SK-N-SH (cell line): ENCODE data around the gene PARK7. TPM values are rescaled to one million over a fixed set of nuclear protein-coding genes. Genes with fewer than 3 reads are reported as not detected.

Experiments used
- CTCF ChIA-PET: fragments of 300-600, 350-600 bp; formaldehyde crosslinking; extraction: SDS; loops from one replicate; lab custom pipeline; 2021; lab: Yijun Ruan, JAX
- POLR2A ChIA-PET: fragments of 350-600 bp; sonication (Branson Sonifier 250); formaldehyde crosslinking; extraction: SDS; loops from one replicate; lab custom pipeline; 2020; ENCODE audit warnings: antibody characterized with exemption, inconsistent platforms; lab: Yijun Ruan, JAX
- DNase-seq: peaks from one replicate; pipeline ENCODE4 v3.0.0; 2012
- H2AFZ ChIP-seq: fragments of 200-600 bp; sonication (generic); 2 replicates; pipeline ENCODE4 v1.8.1; 2016; ENCODE audit warnings: antibody characterized with exemption, mild to moderate bottlenecking, low read depth
- H3F3A ChIP-seq: fragments of 200-600 bp; sonication (generic); replicated peaks from 2 replicates; pipeline ENCODE3; 2016; ENCODE audit warnings: antibody characterized with exemption, mild to moderate bottlenecking; ENCODE audit not compliant: insufficient read depth
- H3K27ac ChIP-seq, 2 experiments: fragments of 200-500 bp in 1 of 2; fragments of 200-600 bp in 1 of 2; sonication (Bioruptor generic) in 1 of 2; sonication (generic), shearing (Covaris generic) in 1 of 2; 2 replicates each; pipeline versions ENCODE4 v1.5.1 to v1.6.1; 2014 to 2016; ENCODE audit warnings: low read depth in 2 of 2, inconsistent platforms in 1 of 2, low read length in 1 of 2, mild to moderate bottlenecking in 1 of 2, mixed read lengths in 1 of 2
- H3K27me3 ChIP-seq: fragments of 200-600 bp; sonication (generic), shearing (Covaris generic); 2 replicates; pipeline ENCODE4 v1.6.1; 2016; ENCODE audit warnings: mixed run types; ENCODE audit not compliant: insufficient read depth
- H3K36me3 ChIP-seq, 2 experiments: fragments of 200-500 bp in 1 of 2; fragments of 200-600 bp in 1 of 2; sonication (Bioruptor generic) in 1 of 2; sonication (generic) in 1 of 2; replicated peaks in 1 of 2; 2 replicates each; pipeline versions ENCODE3 to v1.5.1; 2014 to 2016; ENCODE audit warnings: low read length in 1 of 2, mild to moderate bottlenecking in 1 of 2; ENCODE audit not compliant: insufficient read depth in 2 of 2, control insufficient read depth in 1 of 2
- H3K4me1 ChIP-seq, 2 experiments: fragments of 200-500 bp in 1 of 2; fragments of 200-600 bp in 1 of 2; sonication (Bioruptor generic) in 1 of 2; sonication (generic), shearing (Covaris generic) in 1 of 2; 2 replicates each; pipeline versions ENCODE4 v1.5.1 to v1.6.1; 2014 to 2016; ENCODE audit warnings: low read depth in 1 of 2, low read length in 1 of 2, mixed run types in 1 of 2; ENCODE audit not compliant: insufficient read depth in 2 of 2, control insufficient read depth in 1 of 2
- H3K4me2 ChIP-seq: fragments of 200-600 bp; sonication (generic), shearing (Covaris generic); 2 replicates; pipeline ENCODE4 v1.6.1; 2017; ENCODE audit warnings: mixed run types
- H3K4me3 ChIP-seq, 2 experiments: fragments of 200-500 bp in 1 of 2; fragments of 200-600 bp in 1 of 2; sonication (Bioruptor generic) in 1 of 2; sonication (generic), shearing (Covaris generic) in 1 of 2; 2 replicates each; pipeline versions ENCODE4 v1.5.1 to v1.8.1; 2014 to 2016; ENCODE audit warnings: low read depth in 2 of 2, inconsistent platforms in 1 of 2, low read length in 1 of 2, mild to moderate bottlenecking in 1 of 2, mixed read lengths in 1 of 2, moderate library complexity in 1 of 2
- H3K79me2 ChIP-seq: fragments of 200-600 bp; sonication (generic); 2 replicates; pipeline ENCODE4 v1.8.1; 2017; ENCODE audit warnings: mild to moderate bottlenecking; ENCODE audit not compliant: insufficient read depth
- H3K9ac ChIP-seq: fragments of 200-600 bp; sonication (generic); 2 replicates; pipeline ENCODE4 v1.6.1; 2017; ENCODE audit warnings: mixed run types
- H3K9me2 ChIP-seq: fragments of 200-600 bp; sonication (generic); 2 replicates; pipeline ENCODE4 v1.6.1; 2017; ENCODE audit warnings: mixed run types
- H3K9me3 ChIP-seq: fragments of 200-600 bp; sonication (generic); 2 replicates; pipeline ENCODE4 v1.6.1; 2017; ENCODE audit warnings: mixed run types, mild to moderate bottlenecking, moderate library complexity
- H4K20me1 ChIP-seq: fragments of 200-600 bp; sonication (generic); 2 replicates; pipeline ENCODE4 v1.6.1; 2017; ENCODE audit warnings: mild to moderate bottlenecking, mixed run types; ENCODE audit not compliant: insufficient read depth
- ELF1 ChIP-seq: IDR thresholded peaks from 2 replicates; pipeline ENCODE4 v1.4.0; 2012
- FOSL2 ChIP-seq: IDR thresholded peaks from 2 replicates; pipeline ENCODE4 v1.4.0; 2012; ENCODE audit warnings: low read depth, mild to moderate bottlenecking, moderate library complexity, borderline replicate concordance
- NFIC ChIP-seq: IDR thresholded peaks from 2 replicates; pipeline ENCODE4 v1.4.0; 2012; ENCODE audit warnings: borderline replicate concordance
- NRF1 ChIP-seq: IDR thresholded peaks from 2 replicates; pipeline ENCODE4 v1.6.1; 2012; ENCODE audit warnings: low read depth, mild to moderate bottlenecking, low read length
- POLR2AphosphoS5 ChIP-seq: IDR thresholded peaks from 2 replicates; pipeline ENCODE4 v1.6.1; 2012; ENCODE audit warnings: low read depth, low read length
- RAD21 ChIP-seq: IDR thresholded peaks from 2 replicates; pipeline ENCODE4 v1.6.1; 2012; ENCODE audit warnings: mild to moderate bottlenecking, low read length
- RFX5 ChIP-seq: IDR thresholded peaks from 2 replicates; pipeline ENCODE4 v1.6.1; 2012; ENCODE audit warnings: mild to moderate bottlenecking, improper control_type of control experiment, low read length
- TAF1 ChIP-seq: IDR thresholded peaks from 2 replicates; pipeline ENCODE4 v1.6.1; 2012; ENCODE audit warnings: low read depth, mild to moderate bottlenecking, low read length, moderate library complexity, borderline replicate concordance
- WGBS: methylation state at CpG from one replicate; pipeline ENCODE4 v1.1.6; 2017; ENCODE audit warnings: low lambda C conversion rate; 5-methylcytosine and 5-hydroxymethylcytosine counted together
- polyA plus RNA-seq, 3 experiments: library from polyadenylated mRNA; depleted of rRNA; stranded (reverse); fragments of >200 nt; gene quantifications; 2 replicates each; pipeline ENCODE4 v1.2.3, GENCODE V29; 2012
- TF ChIP-seq, protein P1 (sequence below): IDR thresholded peaks from 2 replicates; pipeline ENCODE4 v1.4.0; 2012; ENCODE audit warnings: low read depth
- TF ChIP-seq, protein P2 (sequence below): IDR thresholded peaks from 2 replicates; pipeline ENCODE4 v1.4.0; 2012; ENCODE audit warnings: low read depth, borderline replicate concordance
- TF ChIP-seq, protein P3 (sequence below): IDR thresholded peaks from 2 replicates; pipeline ENCODE4 v1.6.1; 2012; ENCODE audit warnings: mild to moderate bottlenecking, low read depth, low read length, moderate library complexity
- TF ChIP-seq, protein P4 (sequence below): IDR thresholded peaks from 2 replicates; pipeline ENCODE4; 2012
- TF ChIP-seq, protein P5 (sequence below): IDR thresholded peaks from 2 replicates; pipeline ENCODE4 v1.4.0; 2012; ENCODE audit warnings: low read depth, borderline replicate concordance
- TF ChIP-seq, protein P6 (sequence below): fragments of 200-600 bp; sonication (generic); IDR thresholded peaks from 2 replicates; pipeline ENCODE4 v1.6.1; 2017; ENCODE audit warnings: antibody characterized with exemption, mild to moderate bottlenecking, moderate library complexity
- TF ChIP-seq, protein P7 (sequence below): fragments of 150-350 bp; IDR thresholded peaks from 2 replicates; pipeline ENCODE4 v1.6.1; 2017; ENCODE audit warnings: antibody characterized with exemption, low read length, low read depth, borderline replicate concordance

The PARK7 gene
- polyA plus RNA-seq, 1 of the 3 experiments (the other 2 are of a cell fraction): 415 TPM

DNA sequence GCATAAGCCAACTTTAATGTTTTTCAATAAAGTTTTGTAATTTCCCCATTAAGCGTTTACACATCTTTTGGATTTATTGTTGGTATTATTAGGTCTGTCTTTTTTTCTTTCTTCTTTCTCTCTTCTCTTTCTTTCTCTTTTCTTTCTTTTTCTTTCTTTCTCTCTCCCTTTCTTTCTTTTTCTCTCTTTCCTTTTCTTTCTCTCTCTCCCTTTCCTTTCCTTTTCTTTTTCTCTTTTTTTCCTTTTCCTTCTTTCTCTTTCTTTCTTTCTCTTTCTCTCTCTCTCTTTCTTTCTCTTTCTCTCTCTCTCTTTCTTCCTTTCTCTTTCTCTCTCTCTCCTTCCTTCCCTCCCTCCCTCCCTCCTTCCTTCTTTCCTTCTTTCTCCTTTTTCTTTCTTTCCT is 33.3 kb downstream of the PARK7 start:
- H3K4me3 ChIP-seq: no peak overlapping the region
- no peaks in the 10 kb centered on the region for H3K36me3 ChIP-seq
- no peak for DNase-seq
- H3K9me2 ChIP-seq: no peaks in the 10 kb centered on the region
- WGBS: 100% methylated on average over 1 of the region's 1 CpG
- ChIA-PET POLR2A (no interaction called here), CTCF (no interaction called here)
- peak overlapping the region in 1 of 2 experiments; percentile 56; a peak in 2 of 4 replicates for H3K27ac ChIP-seq
- H3F3A ChIP-seq: no peaks in the 10 kb centered on the region
- H2AFZ ChIP-seq: no peak overlapping the region
- H3K9ac ChIP-seq: no peak overlapping the region
- no peaks in the 10 kb centered on the region for H3K79me2 ChIP-seq
- no peaks in the 10 kb centered on the region for H3K4me1 ChIP-seq
- H4K20me1 ChIP-seq: no peaks in the 10 kb centered on the region
- TF ChIP-seq TAF1 (no peak), NRF1 (no peak), FOSL2 (no peak), NFIC (no peak), RFX5 (no peak), ELF1 (no peak), RAD21 (no peak), POLR2AphosphoS5 (no peak)
- TF ChIP-seq, protein P1, sequence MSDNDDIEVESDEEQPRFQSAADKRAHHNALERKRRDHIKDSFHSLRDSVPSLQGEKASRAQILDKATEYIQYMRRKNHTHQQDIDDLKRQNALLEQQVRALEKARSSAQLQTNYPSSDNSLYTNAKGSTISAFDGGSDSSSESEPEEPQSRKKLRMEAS: no peak
- TF ChIP-seq, protein P2, sequence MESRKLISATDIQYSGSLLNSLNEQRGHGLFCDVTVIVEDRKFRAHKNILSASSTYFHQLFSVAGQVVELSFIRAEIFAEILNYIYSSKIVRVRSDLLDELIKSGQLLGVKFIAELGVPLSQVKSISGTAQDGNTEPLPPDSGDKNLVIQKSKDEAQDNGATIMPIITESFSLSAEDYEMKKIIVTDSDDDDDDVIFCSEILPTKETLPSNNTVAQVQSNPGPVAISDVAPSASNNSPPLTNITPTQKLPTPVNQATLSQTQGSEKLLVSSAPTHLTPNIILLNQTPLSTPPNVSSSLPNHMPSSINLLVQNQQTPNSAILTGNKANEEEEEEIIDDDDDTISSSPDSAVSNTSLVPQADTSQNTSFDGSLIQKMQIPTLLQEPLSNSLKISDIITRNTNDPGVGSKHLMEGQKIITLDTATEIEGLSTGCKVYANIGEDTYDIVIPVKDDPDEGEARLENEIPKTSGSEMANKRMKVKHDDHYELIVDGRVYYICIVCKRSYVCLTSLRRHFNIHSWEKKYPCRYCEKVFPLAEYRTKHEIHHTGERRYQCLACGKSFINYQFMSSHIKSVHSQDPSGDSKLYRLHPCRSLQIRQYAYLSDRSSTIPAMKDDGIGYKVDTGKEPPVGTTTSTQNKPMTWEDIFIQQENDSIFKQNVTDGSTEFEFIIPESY: no peak
- TF ChIP-seq, protein P3, sequence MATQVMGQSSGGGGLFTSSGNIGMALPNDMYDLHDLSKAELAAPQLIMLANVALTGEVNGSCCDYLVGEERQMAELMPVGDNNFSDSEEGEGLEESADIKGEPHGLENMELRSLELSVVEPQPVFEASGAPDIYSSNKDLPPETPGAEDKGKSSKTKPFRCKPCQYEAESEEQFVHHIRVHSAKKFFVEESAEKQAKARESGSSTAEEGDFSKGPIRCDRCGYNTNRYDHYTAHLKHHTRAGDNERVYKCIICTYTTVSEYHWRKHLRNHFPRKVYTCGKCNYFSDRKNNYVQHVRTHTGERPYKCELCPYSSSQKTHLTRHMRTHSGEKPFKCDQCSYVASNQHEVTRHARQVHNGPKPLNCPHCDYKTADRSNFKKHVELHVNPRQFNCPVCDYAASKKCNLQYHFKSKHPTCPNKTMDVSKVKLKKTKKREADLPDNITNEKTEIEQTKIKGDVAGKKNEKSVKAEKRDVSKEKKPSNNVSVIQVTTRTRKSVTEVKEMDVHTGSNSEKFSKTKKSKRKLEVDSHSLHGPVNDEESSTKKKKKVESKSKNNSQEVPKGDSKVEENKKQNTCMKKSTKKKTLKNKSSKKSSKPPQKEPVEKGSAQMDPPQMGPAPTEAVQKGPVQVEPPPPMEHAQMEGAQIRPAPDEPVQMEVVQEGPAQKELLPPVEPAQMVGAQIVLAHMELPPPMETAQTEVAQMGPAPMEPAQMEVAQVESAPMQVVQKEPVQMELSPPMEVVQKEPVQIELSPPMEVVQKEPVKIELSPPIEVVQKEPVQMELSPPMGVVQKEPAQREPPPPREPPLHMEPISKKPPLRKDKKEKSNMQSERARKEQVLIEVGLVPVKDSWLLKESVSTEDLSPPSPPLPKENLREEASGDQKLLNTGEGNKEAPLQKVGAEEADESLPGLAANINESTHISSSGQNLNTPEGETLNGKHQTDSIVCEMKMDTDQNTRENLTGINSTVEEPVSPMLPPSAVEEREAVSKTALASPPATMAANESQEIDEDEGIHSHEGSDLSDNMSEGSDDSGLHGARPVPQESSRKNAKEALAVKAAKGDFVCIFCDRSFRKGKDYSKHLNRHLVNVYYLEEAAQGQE: no peak
- TF ChIP-seq, protein P4, sequence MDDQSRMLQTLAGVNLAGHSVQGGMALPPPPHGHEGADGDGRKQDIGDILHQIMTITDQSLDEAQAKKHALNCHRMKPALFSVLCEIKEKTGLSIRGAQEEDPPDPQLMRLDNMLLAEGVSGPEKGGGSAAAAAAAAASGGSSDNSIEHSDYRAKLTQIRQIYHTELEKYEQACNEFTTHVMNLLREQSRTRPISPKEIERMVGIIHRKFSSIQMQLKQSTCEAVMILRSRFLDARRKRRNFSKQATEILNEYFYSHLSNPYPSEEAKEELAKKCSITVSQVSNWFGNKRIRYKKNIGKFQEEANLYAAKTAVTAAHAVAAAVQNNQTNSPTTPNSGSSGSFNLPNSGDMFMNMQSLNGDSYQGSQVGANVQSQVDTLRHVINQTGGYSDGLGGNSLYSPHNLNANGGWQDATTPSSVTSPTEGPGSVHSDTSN: no peak
- TF ChIP-seq, protein P5, sequence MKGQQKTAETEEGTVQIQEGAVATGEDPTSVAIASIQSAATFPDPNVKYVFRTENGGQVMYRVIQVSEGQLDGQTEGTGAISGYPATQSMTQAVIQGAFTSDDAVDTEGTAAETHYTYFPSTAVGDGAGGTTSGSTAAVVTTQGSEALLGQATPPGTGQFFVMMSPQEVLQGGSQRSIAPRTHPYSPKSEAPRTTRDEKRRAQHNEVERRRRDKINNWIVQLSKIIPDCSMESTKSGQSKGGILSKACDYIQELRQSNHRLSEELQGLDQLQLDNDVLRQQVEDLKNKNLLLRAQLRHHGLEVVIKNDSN: no peak
- TF ChIP-seq, protein P6, sequence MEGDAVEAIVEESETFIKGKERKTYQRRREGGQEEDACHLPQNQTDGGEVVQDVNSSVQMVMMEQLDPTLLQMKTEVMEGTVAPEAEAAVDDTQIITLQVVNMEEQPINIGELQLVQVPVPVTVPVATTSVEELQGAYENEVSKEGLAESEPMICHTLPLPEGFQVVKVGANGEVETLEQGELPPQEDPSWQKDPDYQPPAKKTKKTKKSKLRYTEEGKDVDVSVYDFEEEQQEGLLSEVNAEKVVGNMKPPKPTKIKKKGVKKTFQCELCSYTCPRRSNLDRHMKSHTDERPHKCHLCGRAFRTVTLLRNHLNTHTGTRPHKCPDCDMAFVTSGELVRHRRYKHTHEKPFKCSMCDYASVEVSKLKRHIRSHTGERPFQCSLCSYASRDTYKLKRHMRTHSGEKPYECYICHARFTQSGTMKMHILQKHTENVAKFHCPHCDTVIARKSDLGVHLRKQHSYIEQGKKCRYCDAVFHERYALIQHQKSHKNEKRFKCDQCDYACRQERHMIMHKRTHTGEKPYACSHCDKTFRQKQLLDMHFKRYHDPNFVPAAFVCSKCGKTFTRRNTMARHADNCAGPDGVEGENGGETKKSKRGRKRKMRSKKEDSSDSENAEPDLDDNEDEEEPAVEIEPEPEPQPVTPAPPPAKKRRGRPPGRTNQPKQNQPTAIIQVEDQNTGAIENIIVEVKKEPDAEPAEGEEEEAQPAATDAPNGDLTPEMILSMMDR: no peak
- TF ChIP-seq, protein P7, sequence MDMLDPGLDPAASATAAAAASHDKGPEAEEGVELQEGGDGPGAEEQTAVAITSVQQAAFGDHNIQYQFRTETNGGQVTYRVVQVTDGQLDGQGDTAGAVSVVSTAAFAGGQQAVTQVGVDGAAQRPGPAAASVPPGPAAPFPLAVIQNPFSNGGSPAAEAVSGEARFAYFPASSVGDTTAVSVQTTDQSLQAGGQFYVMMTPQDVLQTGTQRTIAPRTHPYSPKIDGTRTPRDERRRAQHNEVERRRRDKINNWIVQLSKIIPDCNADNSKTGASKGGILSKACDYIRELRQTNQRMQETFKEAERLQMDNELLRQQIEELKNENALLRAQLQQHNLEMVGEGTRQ: no peak
- H3K4me2 ChIP-seq: no peak overlapping the region
- H3K27me3 ChIP-seq: no peaks in the 10 kb centered on the region
- H3K9me3 ChIP-seq: no peaks in the 10 kb centered on the region
